Right lung (tissue), 5 donors: ENCODE measurements around the gene THSD4. TPM values are rescaled to one million over a fixed set of nuclear protein-coding genes. Genes with fewer than 3 reads are reported as not detected.

Experiments used
- DNase-seq, 2 donors: peaks; one replicate each; pipeline ENCODE4 v3.0.0-alpha.2; 2013
- polyA plus RNA-seq, 5 donors: library from polyadenylated mRNA; unstranded; fragments of 120-200 nt; gene quantifications; one replicate each; pipeline versions ENCODE4 v1.2.1 to v1.2.3, GENCODE V29; 2013; ENCODE audit warnings: inconsistent platforms in 1 of 5, low replicate concordance in 1 of 5; ENCODE audit not compliant: insufficient read length in 5 of 5, insufficient read depth in 1 of 5

Gene THSD4
- polyA plus RNA-seq, 5 donors = 14.0 to 27.2 (median 17.1) TPM

GRCh38 chr15:71686221-71687050 is 571.2 kb downstream of the THSD4 start:
- DNase-seq = no peak

GRCh38 chr15:71687902-71688508 is 572.7 kb downstream of the THSD4 start:
- no peak for DNase-seq

GRCh38 chr15:71688509-71689094 is 573.3 kb downstream of the THSD4 start:
- DNase-seq = no peak

GRCh38 chr15:71691081-71691457 is 575.8 kb downstream of the THSD4 start:
- no peak for DNase-seq

GRCh38 chr15:71691458-71692417 is 576.5 kb downstream of the THSD4 start:
- DNase-seq = peak; percentile 56 to 63

GRCh38 chr15:71697236-71697635 is 582.0 kb downstream of the THSD4 start:
- DNase-seq = no peak

GRCh38 chr15:71698030-71698429 is 582.8 kb downstream of the THSD4 start:
- no peak for DNase-seq

- DNase-seq = no peak
These were observed 583.5 kb downstream of the THSD4 start for GRCh38 chr15:71698742-71699141.

- DNase-seq = no peak
These were observed 584.7 kb downstream of the THSD4 start for GRCh38 chr15:71699977-71700376.

GRCh38 chr15:71701808-71702207 is 586.5 kb downstream of the THSD4 start:
- no peak for DNase-seq

- DNase-seq = no peak
These were observed 587.2 kb downstream of the THSD4 start for GRCh38 chr15:71702496-71702895.

- DNase-seq = no peak
These were observed 589.9 kb downstream of the THSD4 start for GRCh38 chr15:71705151-71705550.

GRCh38 chr15:71706461-71707229 is 591.4 kb downstream of the THSD4 start:
- DNase-seq = no peak

- DNase-seq = no peak
These were observed 592.2 kb downstream of the THSD4 start for GRCh38 chr15:71707230-71708050.

GRCh38 chr15:71708051-71708429 is 592.8 kb downstream of the THSD4 start:
- DNase-seq = no peak

- DNase-seq = no peak
These were observed 593.5 kb downstream of the THSD4 start for GRCh38 chr15:71708741-71709140.

- DNase-seq = no peak
These were observed 594.6 kb downstream of the THSD4 start for GRCh38 chr15:71709808-71710418.

- no peak for DNase-seq
These were observed 596.9 kb downstream of the THSD4 start for GRCh38 chr15:71712182-71712581.

GRCh38 chr15:71713191-71713809 is 598.0 kb downstream of the THSD4 start:
- DNase-seq = peak in 1 of 2 donors; percentile 36
